HG03378 (cell line): ENCODE results near the gene SPATA33.
"Not testable (repeated sequence)": the region's sequence is repeated elsewhere in the genome, so short reads cannot be mapped to it uniquely, and the experiment has no call there.

ENCODE experiments used
- ATAC-seq: cut with Tn5 transposase; IDR thresholded peaks from one replicate; pipeline ENCODE4 v1.9.1; 2021; ENCODE audit warnings: mild to moderate bottlenecking, moderate library complexity; ENCODE audit not compliant: unreplicated experiment

Gene SPATA33

GRCh38 chr16:89624777-89625761 is 32.6 kb upstream of the SPATA33 start:
- no peak for ATAC-seq

- ATAC-seq, result no peak
Measured at GRCh38 chr16:89629827-89630610, 27.6 kb upstream of the SPATA33 start.

GRCh38 chr16:89633064-89633631 is 24.5 kb upstream of the SPATA33 start:
- ATAC-seq, result no peak

GRCh38 chr16:89634463-89635385 is 22.9 kb upstream of the SPATA33 start:
- not testable (repeated sequence) for ATAC-seq

- ATAC-seq, result no peak
Measured at GRCh38 chr16:89636663-89637062, 21.0 kb upstream of the SPATA33 start.

- no peak for ATAC-seq
Measured at GRCh38 chr16:89637379-89637778, 20.3 kb upstream of the SPATA33 start.

GRCh38 chr16:89638455-89638854 is 19.2 kb upstream of the SPATA33 start:
- no peak for ATAC-seq

GRCh38 chr16:89639385-89639784 is 18.3 kb upstream of the SPATA33 start:
- ATAC-seq, result no peak

- no peak for ATAC-seq
Measured at GRCh38 chr16:89641458-89642119, 16.0 kb upstream of the SPATA33 start.

GRCh38 chr16:89642574-89642973 is 15.1 kb upstream of the SPATA33 start:
- ATAC-seq, result no peak

- no peak for ATAC-seq
Measured at GRCh38 chr16:89643769-89644300, 13.8 kb upstream of the SPATA33 start.

GRCh38 chr16:89645122-89645521 is 12.5 kb upstream of the SPATA33 start:
- ATAC-seq, result no peak

- ATAC-seq, result no peak
Measured at GRCh38 chr16:89646270-89646669, 11.4 kb upstream of the SPATA33 start.

- ATAC-seq, result no peak
Measured at GRCh38 chr16:89646906-89647305, 10.7 kb upstream of the SPATA33 start.

- no peak for ATAC-seq
Measured at GRCh38 chr16:89651584-89651983, 6.1 kb upstream of the SPATA33 start.

GRCh38 chr16:89653656-89654295 is 3.9 kb upstream of the SPATA33 start:
- no peak for ATAC-seq

GRCh38 chr16:89655062-89655643 is 2.5 kb upstream of the SPATA33 start:
- ATAC-seq, result no peak

- no peak for ATAC-seq
Measured at GRCh38 chr16:89656435-89657121, 1.1 kb upstream of the SPATA33 start.
